ENCODE data around the gene HMCN1.
A peak's percentile ranks its signal among the peaks of the same experiment; 100 is the strongest.

HMCN1 gene

GRCh38 chr1:185804608-185805007 is 70.4 kb downstream of the HMCN1 start:
- DNase-seq (ENCODE audit: low spot score): no peak

GRCh38 chr1:185807275-185807674 is 73.1 kb downstream of the HMCN1 start:
- no peak for DNase-seq (ENCODE audit: low spot score)

GRCh38 chr1:185808631-185809030 is 74.4 kb downstream of the HMCN1 start:
- no peak for DNase-seq (ENCODE audit: low spot score)

GRCh38 chr1:185811073-185811709 is 77.0 kb downstream of the HMCN1 start:
- no peak for DNase-seq (ENCODE audit: low spot score)

- no peak for DNase-seq (ENCODE audit: low spot score)
Measured at GRCh38 chr1:185812934-185813333, 78.7 kb downstream of the HMCN1 start.

- peak; percentile 46 for DNase-seq (ENCODE audit: low spot score)
Measured at GRCh38 chr1:185813401-185813979, 79.3 kb downstream of the HMCN1 start.

- no peak for DNase-seq (ENCODE audit: low spot score)
Measured at GRCh38 chr1:185816460-185816859, 82.3 kb downstream of the HMCN1 start.

- DNase-seq (ENCODE audit: low spot score): no peak
Measured at GRCh38 chr1:185819798-185820197, 85.6 kb downstream of the HMCN1 start.

GRCh38 chr1:185821612-185822385 is 87.6 kb downstream of the HMCN1 start:
- DNase-seq (ENCODE audit: low spot score): peak; percentile 28

GRCh38 chr1:185823467-185823866 is 89.3 kb downstream of the HMCN1 start:
- DNase-seq (ENCODE audit: low spot score): no peak

GRCh38 chr1:185824106-185824505 is 89.9 kb downstream of the HMCN1 start:
- DNase-seq (ENCODE audit: low spot score): no peak

- no peak for DNase-seq (ENCODE audit: low spot score)
Measured at GRCh38 chr1:185825556-185825955, 91.4 kb downstream of the HMCN1 start.

- DNase-seq (ENCODE audit: low spot score): no peak
Measured at GRCh38 chr1:185834371-185834905, 100.2 kb downstream of the HMCN1 start.

GRCh38 chr1:185835191-185835590 is 101.0 kb downstream of the HMCN1 start:
- DNase-seq (ENCODE audit: low spot score): no peak

GRCh38 chr1:185837711-185838110 is 103.5 kb downstream of the HMCN1 start:
- no peak for DNase-seq (ENCODE audit: low spot score)

- no peak for DNase-seq (ENCODE audit: low spot score)
Measured at GRCh38 chr1:185838111-185838510, 103.9 kb downstream of the HMCN1 start.

GRCh38 chr1:185840880-185841279 is 106.7 kb downstream of the HMCN1 start:
- DNase-seq (ENCODE audit: low spot score): no peak

- DNase-seq (ENCODE audit: low spot score): no peak
Measured at GRCh38 chr1:185843297-185843869, 109.2 kb downstream of the HMCN1 start.

- no peak for DNase-seq (ENCODE audit: low spot score)
Measured at GRCh38 chr1:185843986-185844385, 109.8 kb downstream of the HMCN1 start.

- no peak for DNase-seq (ENCODE audit: low spot score)
Measured at GRCh38 chr1:185846672-185847444, 112.7 kb downstream of the HMCN1 start.

GRCh38 chr1:185849014-185849413 is 114.8 kb downstream of the HMCN1 start:
- DNase-seq (ENCODE audit: low spot score): no peak

- no peak for DNase-seq (ENCODE audit: low spot score)
Measured at GRCh38 chr1:185850366-185850765, 116.2 kb downstream of the HMCN1 start.
